ENCODE results near the gene HIVEP2.
A peak's percentile ranks its signal among the peaks of the same experiment; 100 is the strongest.

HIVEP2 gene

DNA sequence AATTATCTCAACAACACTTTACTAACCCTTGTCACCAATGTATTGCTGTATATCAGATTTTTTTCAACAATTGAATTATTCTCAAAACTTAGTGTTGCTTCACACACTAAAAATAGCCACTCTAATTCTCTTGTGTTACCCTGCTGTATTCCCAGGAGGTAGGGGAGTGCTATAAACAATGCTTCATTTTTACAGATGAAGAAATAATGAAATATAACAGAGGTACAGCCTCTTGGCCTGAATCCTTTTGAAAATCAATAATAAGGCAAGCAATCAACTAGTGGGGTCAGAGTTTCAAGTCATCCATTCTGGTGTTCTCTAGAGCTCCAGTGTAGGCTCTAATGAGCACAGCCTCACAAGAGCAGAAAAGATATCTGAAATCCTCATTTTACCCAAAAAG, 10.9 kb downstream of the HIVEP2 start:
- no peak overlapping the region for H3K4me3 ChIP-seq (ENCODE audit: control insufficient read depth, low read depth, low read length)
- DNase-seq (ENCODE audit: low read depth): no peak
- TF ChIP-seq, protein P1, sequence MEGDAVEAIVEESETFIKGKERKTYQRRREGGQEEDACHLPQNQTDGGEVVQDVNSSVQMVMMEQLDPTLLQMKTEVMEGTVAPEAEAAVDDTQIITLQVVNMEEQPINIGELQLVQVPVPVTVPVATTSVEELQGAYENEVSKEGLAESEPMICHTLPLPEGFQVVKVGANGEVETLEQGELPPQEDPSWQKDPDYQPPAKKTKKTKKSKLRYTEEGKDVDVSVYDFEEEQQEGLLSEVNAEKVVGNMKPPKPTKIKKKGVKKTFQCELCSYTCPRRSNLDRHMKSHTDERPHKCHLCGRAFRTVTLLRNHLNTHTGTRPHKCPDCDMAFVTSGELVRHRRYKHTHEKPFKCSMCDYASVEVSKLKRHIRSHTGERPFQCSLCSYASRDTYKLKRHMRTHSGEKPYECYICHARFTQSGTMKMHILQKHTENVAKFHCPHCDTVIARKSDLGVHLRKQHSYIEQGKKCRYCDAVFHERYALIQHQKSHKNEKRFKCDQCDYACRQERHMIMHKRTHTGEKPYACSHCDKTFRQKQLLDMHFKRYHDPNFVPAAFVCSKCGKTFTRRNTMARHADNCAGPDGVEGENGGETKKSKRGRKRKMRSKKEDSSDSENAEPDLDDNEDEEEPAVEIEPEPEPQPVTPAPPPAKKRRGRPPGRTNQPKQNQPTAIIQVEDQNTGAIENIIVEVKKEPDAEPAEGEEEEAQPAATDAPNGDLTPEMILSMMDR (IDR thresholded peaks at IDR 0.05; ENCODE audit: control insufficient read depth, insufficient read depth, low read depth, low read length, missing control alignments): no peak

DNA sequence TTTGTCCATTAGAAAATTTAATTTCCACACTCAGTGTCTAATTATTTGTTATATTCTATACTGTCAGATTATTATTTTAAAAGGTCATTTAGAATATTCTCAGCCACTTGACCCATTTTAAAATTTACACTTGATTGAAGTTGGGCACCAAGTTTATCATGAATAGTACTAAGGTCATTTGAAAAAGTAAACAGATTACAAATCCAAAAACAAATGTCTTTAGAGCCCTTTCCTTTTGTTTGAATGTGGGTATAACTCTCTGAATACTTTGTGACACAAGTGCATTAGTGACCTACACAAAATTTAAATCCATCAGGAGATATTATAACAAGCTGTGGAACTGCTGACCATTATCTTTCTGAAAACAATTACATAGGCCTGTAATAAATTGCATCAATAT, 11.3 kb downstream of the HIVEP2 start:
- TF ChIP-seq, protein P1 (IDR thresholded peaks at IDR 0.05; ENCODE audit: control insufficient read depth, insufficient read depth, low read depth, low read length, missing control alignments): no peak
- DNase-seq (ENCODE audit: low read depth): no peak
- H3K4me3 ChIP-seq (ENCODE audit: control insufficient read depth, low read depth, low read length): no peak overlapping the region

DNA sequence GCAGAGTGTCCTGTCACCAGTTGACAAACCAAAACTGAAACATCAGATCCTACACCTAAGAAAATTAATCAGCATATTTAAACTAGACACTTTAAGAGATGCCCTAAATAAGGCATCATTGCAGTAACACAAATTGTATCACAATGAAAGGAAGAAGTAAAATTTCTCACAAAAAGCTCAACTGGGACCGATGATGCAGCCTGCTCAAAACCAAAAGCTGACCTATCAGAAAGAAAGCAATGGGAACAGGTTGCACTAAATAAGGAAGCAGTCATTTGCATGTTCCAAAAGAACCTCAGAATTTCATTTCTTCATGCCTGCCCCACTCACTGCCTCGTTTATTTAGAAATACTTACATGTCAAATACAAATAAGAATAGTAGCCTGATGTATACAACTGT, 12.1 kb downstream of the HIVEP2 start:
- no peak for DNase-seq (ENCODE audit: low read depth)
- no peak overlapping the region for H3K4me3 ChIP-seq (ENCODE audit: control insufficient read depth, low read depth, low read length)
- TF ChIP-seq, protein P1 (IDR thresholded peaks at IDR 0.05; ENCODE audit: control insufficient read depth, insufficient read depth, low read depth, low read length, missing control alignments): no peak

DNA sequence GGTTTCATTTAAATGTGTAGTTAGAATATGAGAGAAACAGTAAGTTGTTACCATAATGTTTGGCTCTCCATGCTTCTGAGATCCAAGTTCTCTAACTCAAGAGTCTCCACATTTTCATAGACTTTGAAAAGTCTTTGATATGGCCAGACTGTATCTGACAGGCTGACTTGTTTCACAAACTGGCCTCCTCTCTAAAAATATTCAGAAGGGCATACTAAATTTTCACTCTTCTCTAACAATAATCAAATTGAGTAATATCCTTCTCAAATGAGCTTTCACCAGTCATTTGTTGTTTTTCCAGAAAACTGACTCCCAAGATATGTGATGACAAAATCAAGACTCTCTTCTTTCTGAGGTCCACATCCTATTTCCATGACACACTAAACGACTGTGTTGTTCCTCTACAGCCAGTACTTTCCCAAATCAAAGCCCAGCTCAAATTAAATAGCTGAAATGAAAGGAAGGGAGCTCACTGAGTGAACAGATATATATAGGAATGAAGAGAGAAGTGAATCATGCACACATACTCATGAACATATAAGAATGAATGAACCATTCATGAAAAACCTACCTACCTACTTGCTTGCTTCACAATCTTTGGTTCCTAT, 15.1 kb downstream of the HIVEP2 start:
- no peak for DNase-seq (ENCODE audit: low read depth)
- TF ChIP-seq, protein P1 (IDR thresholded peaks at IDR 0.05; ENCODE audit: control insufficient read depth, insufficient read depth, low read depth, low read length, missing control alignments): no peak
- H3K4me3 ChIP-seq (ENCODE audit: control insufficient read depth, low read depth, low read length): no peak overlapping the region

DNA sequence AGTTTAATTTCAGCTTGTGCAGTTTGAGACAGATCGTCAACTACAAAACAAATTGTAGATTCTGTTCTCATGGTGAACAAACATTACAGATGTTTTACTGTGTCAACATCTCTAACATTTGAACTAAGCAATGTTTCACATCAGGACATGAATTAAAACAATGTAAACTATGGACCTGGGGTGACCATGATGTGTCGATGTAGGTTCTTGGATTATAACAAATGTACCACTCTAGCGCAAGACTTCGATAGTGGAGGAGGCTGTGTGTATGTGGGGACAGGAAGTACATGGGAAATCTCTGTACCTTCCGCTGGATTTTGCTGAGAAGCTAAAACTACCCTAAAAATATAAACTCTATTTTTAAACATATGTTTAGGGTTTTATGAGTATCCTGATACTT, 17.1 kb downstream of the HIVEP2 start:
- TF ChIP-seq, protein P1 (IDR thresholded peaks at IDR 0.05; ENCODE audit: control insufficient read depth, insufficient read depth, low read depth, low read length, missing control alignments): no peak
- no peak for DNase-seq (ENCODE audit: low read depth)
- no peak overlapping the region for H3K4me3 ChIP-seq (ENCODE audit: control insufficient read depth, low read depth, low read length)

DNA sequence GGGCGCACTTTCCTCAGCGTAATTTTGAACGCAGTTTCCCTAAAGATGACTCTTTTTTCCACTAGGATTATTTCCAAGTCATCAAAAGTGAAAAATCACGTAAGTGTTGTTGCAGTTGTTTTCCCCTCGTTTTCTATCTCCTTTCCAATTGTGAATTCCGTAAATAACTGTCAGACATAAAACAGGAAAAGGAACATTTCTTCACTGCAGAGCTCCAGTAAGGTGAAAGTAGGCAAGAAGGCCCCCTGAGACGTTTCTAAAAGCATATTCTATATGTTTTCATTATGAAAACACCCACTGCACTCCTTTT, 17.8 kb downstream of the HIVEP2 start:
- TF ChIP-seq, protein P1 (IDR thresholded peaks at IDR 0.05; ENCODE audit: control insufficient read depth, insufficient read depth, low read depth, low read length, missing control alignments): no peak
- no peak for DNase-seq (ENCODE audit: low read depth)
- peak overlapping the region; percentile 69 for H3K4me3 ChIP-seq (ENCODE audit: control insufficient read depth, low read depth, low read length)

All from AG09309 (cell line).